Keratinocyte (primary cell): ENCODE measurements around the gene WDR93.
"Not testable (repeated sequence)": the region's sequence is repeated elsewhere in the genome, so short reads cannot be mapped to it uniquely, and the experiment has no call there.

Source experiments
- CTCF ChIP-seq, 3 experiments: IDR thresholded peaks in 1 of 3; conservative IDR thresholded peaks in 1 of 3; optimal IDR thresholded peaks in 1 of 3; 2 replicates in 2 of 3; 3 replicates in 1 of 3; pipeline versions ENCODE3 to v1.5.1; 2011; ENCODE audit warnings: low read length in 3 of 3, mild to moderate bottlenecking in 3 of 3, moderate library complexity in 2 of 3, control low read depth in 1 of 3, inconsistent platforms in 1 of 3; ENCODE audit not compliant: insufficient read depth in 2 of 3; ENCODE audit errors: extremely low read depth in 1 of 3
- EZH2 ChIP-seq: IDR thresholded peaks from one replicate; pipeline ENCODE4 v1.6.1; 2012; ENCODE audit warnings: inconsistent platforms, mild to moderate bottlenecking, low read length, moderate library complexity

GRCh38 chr15:89782619-89782950, 92.0 kb downstream of the WDR93 start:
- TF ChIP-seq CTCF (optimal IDR thresholded peaks at IDR 0.05 in 1 of 3, IDR thresholded peaks at IDR 0.05 in 1 of 3, conservative IDR thresholded peaks at IDR 0.05 in 1 of 3; ENCODE audit: extremely low read depth in 1 of 3, insufficient read depth in 2 of 3, low read length in 3 of 3); EZH2: not testable (repeated sequence)
